Measurements from ENCODE around the gene FGD6. TPM values are rescaled to one million over a fixed set of nuclear protein-coding genes. Genes with fewer than 3 reads are reported as not detected.
A peak's percentile ranks its signal among the peaks of the same experiment; 100 is the strongest.

Gene FGD6
- total RNA-seq, 1 donor from 2014 or later: 18.0 TPM

GRCh38 chr12:95225645-95226212, 8.5 kb upstream of the FGD6 start:
- no peak overlapping the region for H3K27ac Mint-ChIP-seq
- no peak overlapping the region for H3K4me3 Mint-ChIP-seq
- H3K36me3 Mint-ChIP-seq: peaks cover 15% of the 10 kb centered on the region
- no peaks in the 10 kb centered on the region for H3K27me3 Mint-ChIP-seq (ENCODE audit: low read depth)
- H3K9me3 Mint-ChIP-seq: no peaks in the 10 kb centered on the region
- no peak for DNase-seq (ENCODE audit: low spot score in 2 of 2, unreplicated experiment in 2 of 2)
- H3K4me1 Mint-ChIP-seq: peaks cover 22% of the 10 kb centered on the region
- TF ChIP-seq CTCF (IDR thresholded peaks at IDR 0.05; ENCODE audit: unreplicated experiment): no peak

- no peaks in the 10 kb centered on the region for H3K9me3 Mint-ChIP-seq
- no peak overlapping the region for H3K27ac Mint-ChIP-seq
- no peak overlapping the region for H3K4me3 Mint-ChIP-seq
- no peak for DNase-seq (ENCODE audit: low spot score in 2 of 2, unreplicated experiment in 2 of 2)
- no peaks in the 10 kb centered on the region for H3K27me3 Mint-ChIP-seq (ENCODE audit: low read depth)
- H3K36me3 Mint-ChIP-seq: peaks cover 15% of the 10 kb centered on the region
- TF ChIP-seq CTCF (IDR thresholded peaks at IDR 0.05; ENCODE audit: unreplicated experiment): no peak
- peaks cover 29% of the 10 kb centered on the region for H3K4me1 Mint-ChIP-seq
Measured at GRCh38 chr12:95224202-95225170, 7.2 kb upstream of the FGD6 start.

- no peaks in the 10 kb centered on the region for H3K9me3 Mint-ChIP-seq
- peaks cover 33% of the 10 kb centered on the region for H3K4me1 Mint-ChIP-seq
- peaks cover 12% of the 10 kb centered on the region for H3K36me3 Mint-ChIP-seq
- no peaks in the 10 kb centered on the region for H3K27me3 Mint-ChIP-seq (ENCODE audit: low read depth)
- no peak for DNase-seq (ENCODE audit: low spot score in 2 of 2, unreplicated experiment in 2 of 2)
- peak overlapping the region; percentile 17 for H3K27ac Mint-ChIP-seq
- peak overlapping the region; percentile 23 for H3K4me3 Mint-ChIP-seq
- TF ChIP-seq CTCF (IDR thresholded peaks at IDR 0.05; ENCODE audit: unreplicated experiment): no peak
Measured at GRCh38 chr12:95220726-95221125, 3.5 kb upstream of the FGD6 start.

- Mint-ChIP-seq H3K9me3 (no peaks in the 10 kb centered on the region), H3K27ac (peak overlapping the region; percentile 17), H3K27me3 (ENCODE audit: low read depth) (no peaks in the 10 kb centered on the region), H3K4me3 (peak overlapping the region; percentile 23), H3K4me1 (peaks cover 38% of the 10 kb centered on the region), H3K36me3 (peaks cover 12% of the 10 kb centered on the region)
- DNase-seq (ENCODE audit: low spot score in 2 of 2, unreplicated experiment in 2 of 2): no peak
- no peak for TF ChIP-seq CTCF (IDR thresholded peaks at IDR 0.05; ENCODE audit: unreplicated experiment)
Measured at GRCh38 chr12:95220190-95220589, 2.9 kb upstream of the FGD6 start.

GRCh38 chr12:95218150-95219133, 1.2 kb upstream of the FGD6 start:
- Mint-ChIP-seq H3K4me3 (peak overlapping the region; percentile 91), H3K27ac (peak overlapping the region; percentile 98), H3K4me1 (peaks cover 44% of the 10 kb centered on the region), H3K9me3 (no peaks in the 10 kb centered on the region), H3K27me3 (ENCODE audit: low read depth) (no peaks in the 10 kb centered on the region), H3K36me3 (peaks cover 3% of the 10 kb centered on the region)
- no peak for TF ChIP-seq CTCF (IDR thresholded peaks at IDR 0.05; ENCODE audit: unreplicated experiment)
- no peak for DNase-seq (ENCODE audit: low spot score in 2 of 2, unreplicated experiment in 2 of 2)

Measured in mesothelial cell of epicardium (in vitro differentiated cells).